Spinal cord (tissue), 10 donors: ENCODE data around the gene ITGA2B. TPM values are rescaled to one million over a fixed set of nuclear protein-coding genes. Genes with fewer than 3 reads are reported as not detected.

Experiments
- DNase-seq, 6 donors: peaks; one replicate each; pipeline versions ENCODE4 v3.0.0 to v3.0.0-alpha.2; 2013 to 2015; ENCODE audit warnings: low spot score in 6 of 6, low read depth in 4 of 6
- H3K27ac ChIP-seq: one replicate; pipeline ENCODE4 v1.5.1; 2013; ENCODE audit warnings: low read depth, low read length, control low read depth
- H3K27me3 ChIP-seq: one replicate; pipeline ENCODE4 v1.6.1; 2013; ENCODE audit warnings: low read length; ENCODE audit not compliant: control insufficient read depth, insufficient read depth
- H3K36me3 ChIP-seq: one replicate; pipeline ENCODE4 v1.6.1; 2013; ENCODE audit warnings: low read length; ENCODE audit not compliant: control insufficient read depth, insufficient read depth
- H3K4me1 ChIP-seq: one replicate; pipeline ENCODE4 v1.6.1; 2013; ENCODE audit warnings: low read length; ENCODE audit not compliant: control insufficient read depth, insufficient read depth
- H3K4me3 ChIP-seq: one replicate; pipeline ENCODE4 v1.5.1; 2013; ENCODE audit warnings: low read depth, low read length, control low read depth
- H3K9me3 ChIP-seq: one replicate; pipeline ENCODE4 v1.6.1; 2013; ENCODE audit warnings: low read length; ENCODE audit not compliant: control insufficient read depth, insufficient read depth
- WGBS: methylation state at CpG from one replicate; pipeline ENCODE4 v1.1.5; 2013; ENCODE audit warnings: missing lambda C conversion rate; ENCODE audit not compliant: insufficient coverage; 5-methylcytosine and 5-hydroxymethylcytosine counted together
- polyA plus RNA-seq, 2 donors: library from polyadenylated mRNA; unstranded; fragments of 120-200 nt; gene quantifications; one replicate each; pipeline ENCODE4 v1.2.1, GENCODE V29; 2013; ENCODE audit not compliant: insufficient read length in 2 of 2
- total RNA-seq, 2 donors: library from RNA; depleted of rRNA in 1 of 2; stranded (reverse); fragments of 120-200 nt in 1 of 2; fragments of >200 nt in 1 of 2; gene quantifications; one replicate each; pipeline versions ENCODE4 v1.2.3 to v1.2.4, GENCODE V29; 2013 to 2014
- donor health status: healthy.

ITGA2B gene
- total and polyA plus RNA-seq, 4 donors, result 3.9 to 10.2 (median 5.5) TPM

DNA sequence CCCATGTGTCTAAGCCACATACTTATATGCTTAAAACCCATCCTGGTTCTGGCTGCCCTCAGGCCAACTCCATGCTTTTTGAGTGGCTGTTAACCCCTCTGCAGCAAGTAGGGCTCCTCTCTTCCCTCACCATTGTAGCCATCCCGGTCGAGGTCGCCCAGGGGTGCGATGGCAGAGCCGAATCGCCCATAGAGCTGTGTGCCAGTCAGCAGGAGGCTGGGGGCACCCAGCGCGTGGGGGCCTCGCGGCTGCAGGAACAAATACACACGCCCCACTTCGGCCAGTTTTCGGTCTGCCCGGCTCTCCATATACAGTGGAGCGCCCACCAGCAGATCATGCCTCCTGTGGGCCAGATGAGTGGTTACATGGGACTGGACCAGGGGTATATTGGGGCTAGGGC lies 6.1 kb downstream of the ITGA2B start:
- no peak for DNase-seq
- H3K27ac ChIP-seq, result no peak overlapping the region
- H3K36me3 ChIP-seq, result peaks cover 10% of the 10 kb centered on the region
- 97% methylated on average over 15 of the region's 15 CpGs for WGBS
- peaks cover 13% of the 10 kb centered on the region for H3K27me3 ChIP-seq
- H3K4me3 ChIP-seq, result no peak overlapping the region
- no peaks in the 10 kb centered on the region for H3K9me3 ChIP-seq
- H3K4me1 ChIP-seq, result peaks cover 19% of the 10 kb centered on the region

DNA sequence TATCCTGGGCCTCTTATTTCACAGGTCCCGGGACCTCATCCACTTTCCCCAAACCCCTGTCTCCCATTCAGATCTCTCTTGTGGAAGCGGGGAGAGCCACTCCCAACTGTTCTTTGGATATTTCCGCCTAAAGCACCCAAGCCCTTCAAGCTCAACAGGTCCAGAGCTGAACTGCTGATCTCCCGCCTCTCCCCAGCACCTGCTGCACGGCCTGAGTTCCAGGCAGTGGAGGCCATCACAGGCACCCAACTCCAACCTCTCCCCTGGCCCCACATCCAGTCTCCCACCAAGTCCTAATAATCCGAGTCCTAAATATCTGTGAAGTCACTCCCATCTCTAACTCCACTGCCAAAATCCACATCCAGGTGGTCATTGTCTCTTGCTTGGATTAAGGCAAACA lies 6.5 kb downstream of the ITGA2B start:
- Histone ChIP-seq H3K4me1 (peaks cover 19% of the 10 kb centered on the region), H3K27ac (no peak overlapping the region), H3K9me3 (no peaks in the 10 kb centered on the region), H3K4me3 (no peak overlapping the region), H3K36me3 (peaks cover 10% of the 10 kb centered on the region), H3K27me3 (peaks cover 13% of the 10 kb centered on the region)
- 86% methylated on average over 6 of the region's 6 CpGs for WGBS
- no peak for DNase-seq

- H3K4me1 ChIP-seq, result peaks cover 21% of the 10 kb centered on the region
- WGBS, result 92% methylated on average over 4 of the region's 4 CpGs
- no peak for DNase-seq
Measured at GRCh38 chr17:44381810-44382305, 7.6 kb downstream of the ITGA2B start.

DNA sequence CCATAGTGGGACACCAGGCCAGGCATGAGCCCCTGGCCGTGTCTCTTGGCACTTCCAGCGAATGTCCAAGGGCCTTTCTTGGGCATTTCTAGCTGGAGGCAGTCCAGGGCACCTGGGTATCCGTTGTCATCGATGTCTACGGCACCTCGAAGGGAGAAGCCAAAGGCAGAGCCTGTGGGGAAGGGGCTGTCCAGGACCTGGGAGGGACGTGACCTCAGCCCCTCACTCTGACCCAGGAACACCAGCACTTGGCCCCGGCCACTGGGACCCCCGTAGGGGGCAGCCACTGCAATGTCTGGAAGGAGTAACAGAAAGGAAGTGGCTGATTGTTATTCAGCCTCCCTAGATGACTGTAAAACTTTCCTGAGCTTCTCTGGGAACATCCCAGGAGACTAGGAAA lies 8.7 kb downstream of the ITGA2B start:
- no peaks in the 10 kb centered on the region for H3K9me3 ChIP-seq
- H3K27ac ChIP-seq, result no peak overlapping the region
- peaks cover 12% of the 10 kb centered on the region for H3K36me3 ChIP-seq
- H3K4me3 ChIP-seq, result no peak overlapping the region
- no peak for DNase-seq
- peaks cover 11% of the 10 kb centered on the region for H3K27me3 ChIP-seq
- 87% methylated on average over 6 of the region's 9 CpGs for WGBS
- H3K4me1 ChIP-seq, result peaks cover 28% of the 10 kb centered on the region

More at GRCh38 chr17:44381810-44382305, 7.6 kb downstream of the ITGA2B start:
- Histone ChIP-seq H3K4me3 (no peak overlapping the region), H3K9me3 (no peaks in the 10 kb centered on the region), H3K27me3 (peaks cover 13% of the 10 kb centered on the region), H3K36me3 (peaks cover 10% of the 10 kb centered on the region), H3K27ac (no peak overlapping the region)

GRCh38 chr17:44379887-44380286 lies 9.6 kb downstream of the ITGA2B start:
- Histone ChIP-seq H3K27me3 (peaks cover 5% of the 10 kb centered on the region), H3K9me3 (no peaks in the 10 kb centered on the region), H3K4me1 (peaks cover 27% of the 10 kb centered on the region), H3K4me3 (no peak overlapping the region), H3K36me3 (peaks cover 16% of the 10 kb centered on the region), H3K27ac (no peak overlapping the region)
- no peak for DNase-seq
- WGBS, result 94% methylated on average over 9 of the region's 10 CpGs

DNA sequence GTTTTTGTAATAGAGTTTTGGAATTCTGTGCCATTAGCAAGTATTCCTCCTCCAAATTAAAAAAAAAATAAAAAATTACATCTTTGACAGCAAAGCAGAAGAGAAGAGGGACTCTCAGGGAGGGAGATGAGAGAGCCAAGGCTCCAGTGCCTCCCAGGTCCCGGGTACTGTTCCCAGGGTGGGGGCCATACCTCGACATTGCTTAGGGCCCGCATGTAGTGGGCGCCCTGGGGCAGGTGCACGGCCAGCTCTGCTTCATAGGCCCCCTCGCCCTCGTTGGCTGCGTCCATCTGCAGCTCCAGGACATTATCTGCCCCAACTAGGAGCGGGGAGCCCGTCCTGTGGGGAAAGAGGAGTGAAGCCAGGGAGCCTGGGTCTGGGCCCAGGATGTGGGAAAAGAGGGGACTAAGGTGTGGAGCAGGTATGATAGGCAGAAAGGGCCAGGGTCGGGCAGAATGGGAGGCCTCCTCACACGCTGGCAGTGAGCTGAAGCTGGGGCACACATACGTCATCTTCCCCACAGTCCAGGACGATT lies 11.2 kb downstream of the ITGA2B start:
- WGBS, result 85% methylated on average over 14 of the region's 14 CpGs
- Histone ChIP-seq H3K27ac (no peak overlapping the region), H3K27me3 (no peaks in the 10 kb centered on the region), H3K36me3 (peaks cover 19% of the 10 kb centered on the region), H3K4me3 (no peak overlapping the region), H3K9me3 (no peaks in the 10 kb centered on the region), H3K4me1 (peaks cover 19% of the 10 kb centered on the region)
- no peak for DNase-seq

DNA sequence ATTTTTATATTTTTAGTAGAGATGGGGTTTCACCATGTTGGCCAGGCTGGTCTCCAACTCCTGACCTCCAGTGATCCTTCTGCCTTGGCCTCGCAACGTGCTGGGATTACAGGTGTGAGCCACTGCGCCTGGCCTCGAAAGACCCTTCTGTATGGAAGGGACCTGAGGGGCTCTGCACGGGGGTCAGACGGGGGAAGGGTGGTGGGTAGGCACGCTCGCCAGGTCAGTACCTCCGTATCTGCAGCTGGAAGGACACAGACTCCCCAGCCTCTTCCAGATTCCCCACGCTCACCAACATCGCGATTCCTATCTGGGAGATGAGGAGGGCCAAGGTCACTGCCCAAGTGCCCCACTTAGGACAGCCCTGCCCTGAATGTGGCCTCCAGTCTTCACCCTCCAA lies 12.7 kb downstream of the ITGA2B start:
- Histone ChIP-seq H3K4me3 (no peak overlapping the region), H3K27me3 (no peaks in the 10 kb centered on the region), H3K27ac (no peak overlapping the region), H3K9me3 (no peaks in the 10 kb centered on the region), H3K36me3 (peaks cover 19% of the 10 kb centered on the region), H3K4me1 (peaks cover 19% of the 10 kb centered on the region)
- WGBS, result 83% methylated on average over 10 of the region's 12 CpGs
- DNase-seq, result no peak

DNA sequence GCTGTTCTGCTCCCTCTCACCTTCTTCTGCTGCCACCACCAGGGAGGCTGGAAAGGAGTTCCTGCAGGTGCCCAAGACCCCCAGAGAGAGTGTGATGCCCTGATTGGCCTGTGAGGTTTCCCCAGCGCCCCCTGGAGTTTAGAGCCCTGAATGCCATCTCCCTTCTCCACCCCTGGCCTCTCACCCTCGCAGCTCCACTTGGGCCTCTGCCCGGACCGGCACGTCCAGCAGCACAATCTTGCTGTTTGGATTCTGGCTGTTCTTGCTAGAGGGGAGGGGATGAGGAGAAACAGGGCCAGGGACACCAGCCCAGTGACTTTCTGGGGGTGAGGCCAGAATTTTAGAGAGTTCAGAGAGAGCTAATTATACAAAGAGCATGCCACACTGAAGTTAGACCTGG lies 13.3 kb downstream of the ITGA2B start:
- Histone ChIP-seq H3K9me3 (no peaks in the 10 kb centered on the region), H3K4me1 (peaks cover 19% of the 10 kb centered on the region), H3K36me3 (peaks cover 19% of the 10 kb centered on the region), H3K27ac (no peak overlapping the region), H3K4me3 (no peak overlapping the region), H3K27me3 (no peaks in the 10 kb centered on the region)
- peak in 2 of 6 donors; percentile 22 to 66 for DNase-seq
- 18% methylated on average over 4 of the region's 5 CpGs for WGBS

DNA sequence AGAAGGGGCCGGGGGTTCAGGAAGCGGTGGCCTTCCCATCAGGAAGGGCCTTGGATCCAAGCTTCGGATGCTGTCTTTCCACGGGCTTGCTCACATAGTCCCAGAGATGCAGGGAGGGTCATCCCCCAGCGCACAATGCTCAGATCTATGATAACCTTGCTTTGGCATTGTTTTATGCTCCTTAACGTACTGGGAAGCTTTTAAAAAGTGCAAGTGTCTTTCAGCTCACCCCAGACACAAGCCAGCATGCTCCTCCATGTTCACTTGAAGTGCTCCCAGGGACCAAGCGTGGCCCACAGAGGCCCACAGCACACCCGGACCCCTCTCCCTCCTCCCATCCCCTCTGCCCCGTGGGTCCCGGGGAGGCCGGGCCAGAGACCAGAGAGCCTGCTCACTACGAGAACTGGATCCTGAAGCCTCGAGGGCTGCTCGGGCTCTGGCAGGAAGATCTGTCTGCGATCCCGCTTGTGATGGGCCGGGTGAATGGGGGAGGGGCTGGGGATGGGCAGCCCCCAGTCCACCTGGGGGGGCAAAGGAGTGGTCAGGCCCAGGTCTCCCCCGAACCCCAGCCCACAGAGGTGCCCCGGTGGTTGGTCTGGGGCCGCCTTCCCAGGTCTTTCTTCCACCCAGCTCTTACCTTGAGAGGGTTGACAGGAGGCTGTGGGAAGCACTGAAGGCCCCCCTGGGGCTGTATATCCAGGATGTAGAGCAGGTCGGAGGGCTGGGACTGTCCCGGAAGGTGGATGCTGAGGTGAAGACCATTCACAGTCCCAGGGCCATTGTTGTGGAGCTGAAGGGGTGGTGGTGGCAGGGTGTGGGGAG lies 14.0 kb downstream of the ITGA2B start:
- WGBS, result 38% methylated on average over 21 of the region's 22 CpGs
- H3K4me1 ChIP-seq, result peaks cover 19% of the 10 kb centered on the region
- H3K36me3 ChIP-seq, result peaks cover 16% of the 10 kb centered on the region
- no peak overlapping the region for H3K4me3 ChIP-seq
- H3K27me3 ChIP-seq, result no peaks in the 10 kb centered on the region
- no peak overlapping the region for H3K27ac ChIP-seq
- no peak for DNase-seq
- no peaks in the 10 kb centered on the region for H3K9me3 ChIP-seq
